Fibroblast of lung (primary cell): ENCODE results near the gene PATJ. TPM values are rescaled to one million over a fixed set of nuclear protein-coding genes. Genes with fewer than 3 reads are reported as not detected.
A peak's percentile ranks its signal among the peaks of the same experiment; 100 is the strongest.

Experiments used
- DNase-seq, 2 donors: peaks; one replicate each; pipeline versions ENCODE4 v3.0.0 to v3.0.0-alpha.2; 2010; ENCODE audit warnings: low read depth in 2 of 2
- H2AFZ ChIP-seq: 2 replicates; pipeline ENCODE4 v1.5.1; 2012; ENCODE audit warnings: low read length, control low read depth, inconsistent platforms
- H3K27ac ChIP-seq: 2 replicates; pipeline ENCODE4 v1.5.1; 2011; ENCODE audit warnings: low read length, control low read depth; ENCODE audit not compliant: insufficient read depth
- H3K27me3 ChIP-seq: 2 replicates; pipeline ENCODE4 v1.5.1; 2011; ENCODE audit warnings: mild to moderate bottlenecking, low read length; ENCODE audit not compliant: control insufficient read depth, insufficient read depth
- H3K36me3 ChIP-seq: 2 replicates; pipeline ENCODE4 v1.5.1; 2011; ENCODE audit warnings: low read length; ENCODE audit not compliant: control insufficient read depth, insufficient read depth
- H3K4me1 ChIP-seq: 2 replicates; pipeline ENCODE4 v1.5.1; 2011; ENCODE audit warnings: low read length; ENCODE audit not compliant: control insufficient read depth, insufficient read depth; ENCODE audit errors: extremely low read depth
- H3K4me2 ChIP-seq: 2 replicates; pipeline ENCODE4 v1.5.1; 2011; ENCODE audit warnings: low read length, control low read depth; ENCODE audit not compliant: insufficient read depth; ENCODE audit errors: extremely low read depth
- H3K4me3 ChIP-seq, 4 experiments: fragments of 200-600 bp in 1 of 4; sonication (generic) in 1 of 4; replicated peaks in 1 of 4; 2 replicates each; pipeline ENCODE4 v1.5.1; 2011 to 2016; ENCODE audit warnings: low read length in 4 of 4, low read depth in 3 of 4, mild to moderate bottlenecking in 3 of 4, control low read depth in 2 of 4, inconsistent platforms in 1 of 4, mixed read lengths in 1 of 4; ENCODE audit not compliant: insufficient read depth in 1 of 4; ENCODE audit errors: control extremely low read depth in 1 of 4
- H3K79me2 ChIP-seq: 2 replicates; pipeline ENCODE4 v1.5.1; 2012; ENCODE audit warnings: mild to moderate bottlenecking, low read length, inconsistent platforms; ENCODE audit not compliant: control insufficient read depth, insufficient read depth
- H3K9ac ChIP-seq: 2 replicates; pipeline ENCODE4 v1.5.1; 2011; ENCODE audit warnings: mild to moderate bottlenecking, low read length, control low read depth; ENCODE audit not compliant: insufficient read depth
- H3K9me3 ChIP-seq: 2 replicates; pipeline ENCODE4 v1.5.1; 2012; ENCODE audit warnings: low read depth, low read length; ENCODE audit not compliant: control insufficient read depth, insufficient read depth
- H4K20me1 ChIP-seq: 2 replicates; pipeline ENCODE4 v1.5.1; 2011; ENCODE audit warnings: low read length; ENCODE audit not compliant: control insufficient read depth, insufficient read depth; ENCODE audit errors: extremely low read depth
- CTCF ChIP-seq, 2 donors: IDR thresholded peaks in 1 of 2; conservative IDR thresholded peaks in 1 of 2; 1 replicate in 1 of 2; 2 replicates in 1 of 2; pipeline ENCODE4 v1.5.1; 2011 to 2012; ENCODE audit warnings: low read length in 2 of 2, control low read depth in 1 of 2, inconsistent platforms in 1 of 2, low read depth in 1 of 2, mild to moderate bottlenecking in 1 of 2
- EZH2 ChIP-seq: IDR thresholded peaks from 2 replicates; pipeline ENCODE4 v1.5.1; 2012; ENCODE audit warnings: low read length, control low read depth, mild to moderate bottlenecking; ENCODE audit errors: missing control alignments
- polyA plus RNA-seq, 2 donors: library from polyadenylated mRNA; depleted of rRNA in 1 of 2; stranded (reverse) in 1 of 2; unstranded in 1 of 2; fragments of >200 nt; gene quantifications; 2 replicates each; pipeline ENCODE4 v1.2.1, GENCODE V29; 2011 to 2012; ENCODE audit warnings: missing spikeins in 1 of 2
- total RNA-seq: library from RNA; depleted of rRNA; stranded (reverse); fragments of >200 nt; gene quantifications from 2 replicates; pipeline ENCODE4 v1.2.1, GENCODE V29; 2014

The PATJ gene
- total and polyA plus RNA-seq, 2 donors (not counting 1 experiment from before 2014, with no cell fraction given) = 2.5 to 12.4 TPM

DNA sequence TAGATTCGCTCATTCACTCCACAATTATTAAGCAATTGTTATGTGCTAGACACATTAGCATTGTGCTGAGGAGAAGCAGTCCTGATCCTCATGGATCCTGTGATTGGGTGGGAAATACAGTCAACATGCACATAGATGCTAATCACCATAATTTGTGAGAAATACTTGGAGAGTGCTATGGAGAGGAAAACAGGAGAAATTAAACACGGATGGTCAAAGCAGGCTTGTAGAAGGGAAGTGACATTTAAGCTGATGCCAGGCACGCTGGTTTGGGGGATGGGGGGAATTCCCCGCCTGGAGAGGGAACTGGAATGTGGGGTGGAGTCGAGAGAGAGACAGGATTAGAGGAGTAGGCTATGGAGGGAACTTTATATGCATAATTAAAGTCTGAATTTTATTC, 400.2 kb downstream of the PATJ start:
- H3K4me1 ChIP-seq = no peaks in the 10 kb centered on the region
- TF ChIP-seq CTCF (conservative IDR thresholded peaks at IDR 0.05 in 1 of 2, IDR thresholded peaks at IDR 0.05 in 1 of 2; ENCODE audit: low read depth in 1 of 2, low read length in 2 of 2) (no peak), EZH2 (no peak)
- H3K4me2 ChIP-seq = no peak overlapping the region
- peak in 1 of 2 donors; percentile 4 for DNase-seq
- no peak overlapping the region for H3K9ac ChIP-seq
- no peaks in the 10 kb centered on the region for H3K27me3 ChIP-seq
- no peak overlapping the region for H2AFZ ChIP-seq
- H3K9me3 ChIP-seq = no peaks in the 10 kb centered on the region
- no peak overlapping the region for H3K4me3 ChIP-seq
- H3K36me3 ChIP-seq = no peaks in the 10 kb centered on the region
- H4K20me1 ChIP-seq = no peaks in the 10 kb centered on the region
- H3K79me2 ChIP-seq = no peaks in the 10 kb centered on the region
- no peak overlapping the region for H3K27ac ChIP-seq

GRCh38 chr1:62144238-62144831, 402.1 kb downstream of the PATJ start:
- Histone ChIP-seq H3K9ac (no peak overlapping the region), H3K9me3 (no peaks in the 10 kb centered on the region), H3K36me3 (no peaks in the 10 kb centered on the region), H3K79me2 (no peaks in the 10 kb centered on the region), H3K4me3 (no peak overlapping the region), H3K4me1 (no peaks in the 10 kb centered on the region), H3K4me2 (no peak overlapping the region), H3K27me3 (no peaks in the 10 kb centered on the region), H4K20me1 (no peaks in the 10 kb centered on the region), H2AFZ (no peak overlapping the region), H3K27ac (no peak overlapping the region)
- TF ChIP-seq EZH2 (no peak), CTCF (conservative IDR thresholded peaks at IDR 0.05 in 1 of 2, IDR thresholded peaks at IDR 0.05 in 1 of 2; ENCODE audit: low read depth in 1 of 2, low read length in 2 of 2) (peak; percentile 84 to 89)
- peak; percentile 31 to 64 for DNase-seq

DNA sequence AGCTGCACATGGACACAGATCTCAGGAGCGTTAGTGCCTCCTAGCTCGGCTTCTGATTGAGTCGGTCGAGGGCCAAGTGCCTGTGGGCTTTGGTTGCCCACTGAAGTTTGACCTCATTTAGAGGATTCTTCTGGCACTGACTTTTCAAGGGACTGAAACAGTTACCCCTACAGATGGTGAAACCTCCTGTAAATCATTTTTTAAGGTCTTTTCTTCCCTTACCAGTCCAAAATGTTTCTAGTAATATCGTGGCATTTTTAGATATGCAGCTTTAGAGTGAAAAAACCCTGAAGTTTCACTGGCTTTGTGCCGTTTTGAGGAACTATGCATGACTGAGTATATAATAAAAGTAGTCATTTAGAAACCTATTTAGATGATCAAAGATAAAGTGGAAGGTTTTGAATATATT, 417.7 kb downstream of the PATJ start:
- TF ChIP-seq CTCF (conservative IDR thresholded peaks at IDR 0.05 in 1 of 2, IDR thresholded peaks at IDR 0.05 in 1 of 2; ENCODE audit: low read depth in 1 of 2, low read length in 2 of 2) (no peak), EZH2 (no peak)

More for the DNA sequence above, 417.7 kb downstream of the PATJ start:
- H4K20me1 ChIP-seq = no peaks in the 10 kb centered on the region
- H3K4me2 ChIP-seq = no peak overlapping the region
- H3K27me3 ChIP-seq = no peaks in the 10 kb centered on the region
- no peak overlapping the region for H3K4me3 ChIP-seq
- H2AFZ ChIP-seq = no peak overlapping the region
- no peak overlapping the region for H3K9ac ChIP-seq
- H3K9me3 ChIP-seq = no peaks in the 10 kb centered on the region
- H3K27ac ChIP-seq = no peak overlapping the region
- no peak for DNase-seq
- H3K36me3 ChIP-seq = no peaks in the 10 kb centered on the region
- H3K79me2 ChIP-seq = no peaks in the 10 kb centered on the region
- no peaks in the 10 kb centered on the region for H3K4me1 ChIP-seq
